Measurements from ENCODE around the gene FBXO36. TPM values are rescaled to one million over a fixed set of nuclear protein-coding genes. Genes with fewer than 3 reads are reported as not detected.

Gene FBXO36
- total and polyA plus RNA-seq, 2 of the 8 experiments (the other 6 are each of a cell fraction or from before 2014, with no cell fraction given), result 3.4 TPM

- Histone ChIP-seq H3K79me1 (ENCODE audit: low read depth, low read length) (peaks cover 4% of the 10 kb centered on the region), H2BK120ac (replicated peaks; ENCODE audit: low read depth, low read length) (no peak overlapping the region), H3K4me1 (replicated peaks in 1 of 4; ENCODE audit: control insufficient read depth in 3 of 4, insufficient read depth in 4 of 4, low read length in 3 of 4) (no peaks in the 10 kb centered on the region; a peak in 1 of 7 replicates), H3K36me3 (ENCODE audit: control insufficient read depth in 2 of 4, insufficient read depth in 4 of 4, low read length in 3 of 4) (peaks cover 0 to 14% (median 2%) of the 10 kb centered on the region in 4 experiments; a peak in 2 of 8 replicates), H3K27ac (ENCODE audit: low read depth, low read length) (no peak overlapping the region), H2AK5ac (ENCODE audit: low read depth, low read length) (no peak overlapping the region), H3K23ac (ENCODE audit: insufficient read length) (no peak overlapping the region), H3K4ac (replicated peaks; ENCODE audit: insufficient read length, low read depth, low read length) (no peak overlapping the region), H2BK5ac (ENCODE audit: low read depth, low read length) (no peak overlapping the region), H3K18ac (ENCODE audit: extremely low read depth, low read length) (no peak overlapping the region), H3K79me2 (ENCODE audit: control insufficient read depth in 1 of 2, insufficient read depth in 2 of 2, low read length in 2 of 2) (peaks cover 3 to 48% of the 10 kb centered on the region in 2 experiments; a peak in 2 of 4 replicates), H3K4me3 (ENCODE audit: extremely low read depth in 1 of 4, insufficient read depth in 2 of 4, low read depth in 3 of 4, low read length in 4 of 4) (no peak overlapping the region), H3K9ac (replicated peaks in 1 of 4; ENCODE audit: extremely low read depth in 1 of 4, low read depth in 3 of 4, low read length in 3 of 4) (no peak overlapping the region), H2AFZ (ENCODE audit: low read length) (no peak overlapping the region), H4K5ac (ENCODE audit: insufficient read length, low read depth, low read length) (no peak overlapping the region), H4K8ac (ENCODE audit: extremely low read depth, insufficient read depth, low read length) (no peak overlapping the region), H2BK15ac (ENCODE audit: low read length) (no peak overlapping the region), H3K9me3 (ENCODE audit: insufficient read depth in 2 of 2, low read depth in 1 of 2, low read length in 1 of 2) (no peaks in the 10 kb centered on the region), H4K91ac (replicated peaks; ENCODE audit: insufficient read length, low read length) (no peak overlapping the region), H2BK12ac (ENCODE audit: low read depth, low read length) (no peak overlapping the region), H3K27me3 (replicated peaks in 1 of 4; ENCODE audit: control insufficient read depth in 3 of 4, extremely low read depth in 1 of 4, insufficient read depth in 3 of 4, low read length in 3 of 4) (no peaks in the 10 kb centered on the region), H4K20me1 (replicated peaks in 1 of 2; ENCODE audit: control insufficient read depth in 1 of 2, insufficient read depth in 2 of 2, low read length in 2 of 2) (peaks cover 0 to 2% of the 10 kb centered on the region in 2 experiments), H3K23me2 (ENCODE audit: low read depth, low read length) (no peaks in the 10 kb centered on the region), H2BK20ac (ENCODE audit: low read length) (no peak overlapping the region), H3K4me2 (ENCODE audit: insufficient read depth in 1 of 2, low read depth in 2 of 2, low read length in 2 of 2) (no peak overlapping the region), H3K14ac (ENCODE audit: insufficient read length) (no peak overlapping the region), H3K56ac (replicated peaks; ENCODE audit: insufficient read length, low read depth, low read length) (no peak overlapping the region)
- TF ChIP-seq CHD2 (IDR thresholded peaks at IDR 0.05; ENCODE audit: low read length), result no peak
- DNase-seq (ENCODE audit: low read depth in 1 of 2, low spot score in 2 of 2), result no peak
- FAIRE-seq, result no peak
- POLR2A ChIA-PET (ENCODE audit: partially characterized antibody), result no interaction called here
- CTCF ChIA-PET (ENCODE audit: partially characterized antibody), result no interaction called here
- 100% methylated on average over 1 of the region's 1 CpG; no CpG with 5 or more reads in 1 of the 2 experiments for WGBS, 2 experiments (ENCODE audit: extremely low coverage in 1 of 2, insufficient coverage in 1 of 2, insufficient read length in 1 of 2, insufficient replicate concordance in 2 of 2, low coverage in 1 of 2, low lambda C conversion rate in 2 of 2, missing lambda C conversion rate in 1 of 2)
Measured at GRCh38 chr2:229873123-229873581, 49.2 kb upstream of the FBXO36 start.
